Fibroblast of peridontal ligament (primary cell): ENCODE data around the gene PIAS1.
"Not testable (repeated sequence)": the region's sequence is repeated elsewhere in the genome, so short reads cannot be mapped to it uniquely, and the experiment has no call there.

Source experiments
- DNase-seq: peaks from one replicate; pipeline ENCODE4 v3.0.0-alpha.2; 2010; ENCODE audit errors: extremely low read depth

PIAS1 gene

DNA sequence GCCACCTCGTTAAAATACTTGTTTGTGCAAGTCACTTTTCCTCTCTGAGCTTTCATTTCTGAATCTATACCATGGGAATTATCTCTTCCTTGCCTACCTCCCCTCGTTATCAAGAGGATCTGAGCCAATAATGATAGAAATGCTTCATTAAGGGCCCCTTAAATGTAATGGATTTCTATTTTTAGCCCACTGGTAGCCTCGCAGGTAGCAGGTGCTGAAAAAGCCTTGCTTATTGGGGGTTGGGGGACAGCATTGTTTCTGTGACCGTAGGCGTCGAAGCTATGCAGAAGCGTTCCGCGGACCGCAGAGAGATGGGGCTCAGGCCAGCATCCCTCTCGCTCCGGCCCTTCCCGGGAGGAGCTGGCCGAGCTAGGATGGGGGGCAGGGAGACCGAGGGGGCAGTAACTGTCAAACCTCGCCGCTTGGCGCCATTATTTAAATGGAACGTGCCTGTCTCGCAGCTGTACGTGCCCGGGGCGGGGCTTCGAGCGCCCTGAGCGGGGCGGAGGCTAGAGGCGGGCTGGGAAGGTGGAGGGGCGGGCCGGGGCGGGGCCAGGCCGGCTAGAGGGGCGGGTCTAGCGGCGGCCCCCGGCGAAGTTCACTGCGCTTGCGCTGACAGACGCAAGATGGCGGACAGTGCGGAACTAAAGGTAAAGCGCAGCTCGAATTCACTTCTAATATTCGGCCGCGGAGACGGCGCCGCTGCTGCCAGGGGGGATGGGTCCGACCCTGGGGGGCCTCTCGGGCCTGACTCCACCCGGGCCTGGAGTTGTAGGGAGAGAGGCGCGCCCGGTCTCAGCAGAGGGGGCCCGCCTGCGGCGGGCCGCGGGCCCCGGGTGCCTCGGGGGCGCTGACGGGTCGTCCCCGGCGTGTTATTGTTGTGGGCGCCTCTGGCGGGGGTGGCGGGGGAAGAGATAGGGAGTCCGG, at the start of gene PIAS1:
Gene PIAS1, plus strand, starts transcription at position 615 of the 927 bp plus-strand sequence. Its CDS starts 12 bp downstream, at position 627.
- peak; percentile 80 for DNase-seq

DNA sequence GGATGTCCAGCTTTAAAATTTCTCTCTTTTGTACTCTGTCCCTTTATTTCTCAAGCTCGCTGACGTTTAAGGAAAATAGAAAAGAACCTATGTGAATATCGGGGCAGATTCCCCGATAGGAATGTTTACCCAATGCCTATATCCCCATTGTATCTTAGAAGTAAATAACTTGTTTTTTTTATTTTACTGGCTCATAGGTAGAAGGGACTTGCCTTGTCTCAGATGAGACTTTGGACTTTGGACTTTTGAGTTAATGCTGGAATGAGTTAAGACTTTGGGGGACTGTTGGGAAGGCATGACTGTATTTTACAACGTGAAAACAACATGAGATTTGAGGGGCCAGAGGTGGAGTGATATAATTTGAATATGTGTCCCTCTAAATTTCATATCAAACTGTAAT, 46.5 kb upstream of the PIAS1 start:
- DNase-seq, result not testable (repeated sequence)

DNA sequence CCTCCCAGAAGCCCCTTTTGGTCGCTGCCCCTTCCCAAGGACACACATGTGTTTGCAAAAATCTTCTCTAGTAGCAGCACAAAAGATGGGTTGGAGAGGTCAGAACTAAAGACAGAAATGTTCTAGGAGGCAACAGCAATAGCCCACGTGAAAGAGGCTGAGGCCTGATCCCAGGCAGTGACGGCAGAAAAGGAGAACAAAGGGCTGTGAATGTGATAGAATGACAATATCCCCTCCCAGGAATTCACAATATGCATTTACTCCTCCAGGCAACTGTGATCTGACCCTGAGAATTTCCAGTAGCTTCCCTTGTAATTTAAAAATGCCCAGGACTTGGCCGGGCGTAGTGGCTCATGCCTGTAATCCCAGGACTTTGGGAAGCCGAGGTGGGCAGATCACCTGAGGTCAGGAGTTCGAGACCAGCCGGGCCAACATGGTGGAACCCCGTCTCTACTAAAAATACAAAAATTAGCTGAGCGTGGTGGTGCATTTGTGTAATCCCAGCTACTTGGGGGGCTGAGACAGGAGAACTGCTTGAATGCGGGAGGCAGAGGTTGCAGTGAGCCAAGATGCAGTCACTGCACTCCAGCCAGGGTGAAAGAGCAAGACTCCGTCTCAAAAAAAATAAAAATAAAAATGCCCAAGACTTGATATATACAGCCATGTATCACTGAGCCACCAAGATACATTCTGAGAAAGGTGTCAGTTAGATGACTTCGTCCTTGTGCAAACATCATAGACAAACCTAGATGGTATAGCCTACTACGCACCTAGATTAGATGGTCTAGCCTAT, 43.6 kb upstream of the PIAS1 start:
- no peak for DNase-seq

DNA sequence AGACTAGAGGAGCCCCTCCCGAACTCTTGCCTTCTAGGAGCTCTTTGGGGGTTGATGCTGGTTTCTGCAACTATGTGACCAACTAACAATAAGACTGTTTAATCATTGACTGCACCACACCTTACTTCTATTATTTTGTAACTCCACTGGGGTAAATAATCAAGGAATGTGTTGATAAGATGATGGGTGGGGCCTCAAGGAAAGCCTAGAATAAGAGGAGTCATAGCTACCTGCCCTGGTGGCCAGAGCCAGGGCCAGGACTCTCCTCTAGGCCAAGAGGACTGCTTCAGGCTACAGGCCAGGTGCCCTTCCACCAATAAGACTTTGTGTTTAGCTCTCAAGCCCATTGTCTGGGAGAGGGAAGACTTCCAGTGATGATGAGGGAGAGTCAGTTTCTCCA, 41.2 kb upstream of the PIAS1 start:
- no peak for DNase-seq

DNA sequence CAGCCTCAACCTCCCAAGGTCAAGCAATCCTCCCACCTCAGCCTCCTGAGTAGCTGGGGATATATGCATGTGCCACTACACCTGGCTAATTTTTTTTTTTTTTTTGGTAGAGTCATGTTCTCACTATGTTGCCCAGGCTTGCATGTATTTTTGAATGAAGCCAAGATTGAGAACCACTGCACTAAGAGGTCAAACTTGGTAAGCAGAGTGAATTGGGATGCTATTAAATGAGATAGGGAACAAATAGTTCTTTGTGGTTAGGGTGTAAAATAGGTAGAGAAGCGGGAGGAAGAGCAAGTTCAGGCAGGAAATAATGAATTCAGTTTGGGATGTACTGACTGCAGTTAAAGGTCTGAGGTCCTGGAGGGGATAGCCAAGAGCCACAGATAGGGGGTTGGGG, 39.9 kb upstream of the PIAS1 start:
- DNase-seq, result no peak

DNA sequence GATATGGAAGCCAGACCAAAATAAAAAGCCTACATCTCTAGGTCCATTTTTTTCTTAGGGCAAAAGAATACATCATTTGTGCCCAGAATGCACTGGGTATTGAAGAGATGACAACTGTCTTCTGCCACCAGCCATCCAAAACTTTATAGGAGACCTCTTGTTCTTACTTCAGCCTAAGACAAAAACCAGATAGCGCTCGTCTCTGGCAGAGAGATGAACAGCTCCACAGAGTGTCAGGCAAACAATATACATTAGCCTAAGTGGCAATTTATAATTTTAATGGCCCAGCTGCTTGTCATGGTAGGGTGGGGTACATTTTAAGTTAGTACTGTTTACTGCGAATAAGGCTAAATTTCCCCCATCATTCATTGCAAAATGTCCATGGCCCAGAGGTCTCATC, 38.9 kb upstream of the PIAS1 start:
- DNase-seq, result no peak

DNA sequence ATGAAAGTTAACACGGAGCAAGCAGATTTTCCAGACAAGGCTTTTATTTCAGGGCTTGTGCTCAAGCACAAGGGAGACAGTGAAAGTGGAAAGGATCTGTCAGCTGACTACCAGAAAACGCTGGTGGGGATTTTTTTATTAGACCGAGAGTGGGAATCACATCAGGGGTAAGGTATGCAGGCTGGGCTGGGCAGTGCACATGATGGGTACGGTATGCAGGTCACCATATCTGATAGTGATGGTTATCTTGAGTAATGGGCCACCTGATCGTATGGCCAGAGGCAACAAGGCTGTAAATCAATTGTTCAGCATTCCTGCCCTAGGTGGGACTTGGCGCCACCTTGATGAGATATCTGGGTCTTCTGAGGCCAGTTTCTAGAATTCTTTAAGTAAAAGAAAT, 36.9 kb upstream of the PIAS1 start:
- DNase-seq, result no peak

DNA sequence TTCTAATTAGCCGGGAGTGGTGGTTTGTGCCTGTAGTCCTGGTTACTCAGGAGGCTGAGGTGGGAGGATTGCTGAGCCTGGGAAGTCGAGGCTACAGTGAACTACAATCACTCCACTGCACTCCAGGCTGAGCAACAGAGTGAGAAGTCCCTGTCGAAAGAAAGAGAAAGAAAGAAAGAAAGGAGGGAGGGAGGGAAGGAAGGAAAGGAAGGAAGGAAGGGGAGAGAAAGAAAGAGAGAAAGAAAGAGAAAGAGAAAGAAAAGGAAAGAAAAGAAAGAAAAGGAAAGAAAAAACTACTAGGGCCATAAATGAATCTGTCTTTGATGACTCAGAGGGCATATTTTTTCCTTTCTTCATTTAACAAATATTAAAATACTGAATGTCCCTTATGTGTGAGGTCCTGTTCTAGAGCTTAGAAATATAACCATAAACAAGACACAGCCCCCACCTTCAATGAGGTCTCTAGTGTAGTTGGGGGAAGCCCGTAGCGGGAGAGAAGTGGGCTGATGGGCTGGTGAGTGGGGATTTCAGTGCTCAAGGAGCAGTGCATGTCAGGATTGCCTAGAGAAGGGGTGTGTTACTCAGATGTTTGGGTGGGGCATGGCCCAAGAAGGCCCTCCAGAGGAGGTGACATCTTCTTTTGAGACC, 35.2 kb upstream of the PIAS1 start:
- DNase-seq, result no peak

DNA sequence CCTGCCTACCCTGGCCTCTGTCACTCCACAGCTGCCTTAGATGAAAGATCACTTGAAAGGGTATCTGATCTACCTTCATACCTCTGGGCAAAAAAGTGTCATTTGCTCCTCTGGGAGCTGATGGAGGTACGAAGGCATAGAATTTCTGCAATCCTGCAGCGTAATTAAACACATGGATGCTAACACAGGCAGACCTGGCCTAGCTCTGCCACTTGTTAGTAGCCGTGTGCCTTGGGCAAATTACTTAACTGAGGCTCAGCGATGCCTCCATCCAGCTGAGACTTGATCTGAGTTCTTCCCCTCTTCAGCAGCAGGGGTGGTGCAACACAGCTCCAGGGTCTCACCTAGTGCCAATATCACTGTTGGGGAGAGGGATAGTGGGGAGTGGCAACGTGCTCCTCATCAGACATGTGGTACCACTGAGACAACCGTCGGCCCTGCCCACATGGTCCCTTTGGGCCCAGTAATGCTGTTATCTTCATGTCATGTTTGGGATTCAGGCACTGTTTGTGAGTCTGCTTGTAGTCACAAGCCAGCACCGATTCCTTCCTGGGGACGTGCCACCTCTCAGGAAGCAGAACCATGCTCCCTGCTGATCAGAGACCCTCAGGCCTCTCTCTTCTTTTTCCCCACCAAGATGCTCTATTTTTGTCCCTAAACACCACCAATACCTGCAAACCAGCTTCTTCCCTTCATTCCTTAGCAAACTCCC, 34.1 kb upstream of the PIAS1 start:
- no peak for DNase-seq

DNA sequence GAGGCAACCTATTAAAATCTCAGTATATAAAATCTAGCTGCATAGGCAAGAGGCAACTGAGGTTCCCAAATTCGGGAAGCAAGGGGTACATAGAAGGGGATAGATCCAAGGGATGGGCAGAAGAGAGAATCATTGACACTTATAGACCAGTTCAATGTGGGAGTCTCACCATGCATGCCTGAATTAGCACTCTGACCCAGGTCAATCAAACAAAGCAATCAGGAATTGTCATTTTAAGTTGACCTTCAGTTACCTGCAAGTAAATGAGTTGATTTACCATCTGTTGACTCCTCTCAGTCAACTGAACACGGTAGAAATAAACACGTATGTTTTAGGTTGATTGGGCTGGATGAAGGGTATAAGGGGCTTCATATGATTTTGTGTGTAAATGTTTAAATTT, 33.4 kb upstream of the PIAS1 start:
- no peak for DNase-seq

DNA sequence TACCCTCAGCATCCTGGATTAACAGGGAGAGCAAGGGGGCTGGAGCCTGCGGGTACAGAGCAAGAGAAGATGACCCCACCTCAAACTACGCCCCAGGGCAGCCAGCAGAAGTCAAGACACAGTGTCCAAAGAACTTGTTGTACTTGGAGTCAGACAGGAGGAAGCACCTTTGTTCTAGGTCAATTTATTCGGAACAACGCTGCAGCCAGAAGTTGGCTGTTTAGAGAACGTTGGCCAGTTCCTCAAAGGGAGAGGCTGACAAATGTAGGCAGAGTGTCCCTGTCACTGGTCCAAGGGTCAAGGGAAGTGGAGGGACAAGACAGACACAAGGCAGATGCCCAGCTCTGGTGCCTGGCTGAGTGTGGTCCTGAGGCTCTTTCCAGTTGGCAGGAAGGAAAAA, 32.1 kb upstream of the PIAS1 start:
- no peak for DNase-seq

DNA sequence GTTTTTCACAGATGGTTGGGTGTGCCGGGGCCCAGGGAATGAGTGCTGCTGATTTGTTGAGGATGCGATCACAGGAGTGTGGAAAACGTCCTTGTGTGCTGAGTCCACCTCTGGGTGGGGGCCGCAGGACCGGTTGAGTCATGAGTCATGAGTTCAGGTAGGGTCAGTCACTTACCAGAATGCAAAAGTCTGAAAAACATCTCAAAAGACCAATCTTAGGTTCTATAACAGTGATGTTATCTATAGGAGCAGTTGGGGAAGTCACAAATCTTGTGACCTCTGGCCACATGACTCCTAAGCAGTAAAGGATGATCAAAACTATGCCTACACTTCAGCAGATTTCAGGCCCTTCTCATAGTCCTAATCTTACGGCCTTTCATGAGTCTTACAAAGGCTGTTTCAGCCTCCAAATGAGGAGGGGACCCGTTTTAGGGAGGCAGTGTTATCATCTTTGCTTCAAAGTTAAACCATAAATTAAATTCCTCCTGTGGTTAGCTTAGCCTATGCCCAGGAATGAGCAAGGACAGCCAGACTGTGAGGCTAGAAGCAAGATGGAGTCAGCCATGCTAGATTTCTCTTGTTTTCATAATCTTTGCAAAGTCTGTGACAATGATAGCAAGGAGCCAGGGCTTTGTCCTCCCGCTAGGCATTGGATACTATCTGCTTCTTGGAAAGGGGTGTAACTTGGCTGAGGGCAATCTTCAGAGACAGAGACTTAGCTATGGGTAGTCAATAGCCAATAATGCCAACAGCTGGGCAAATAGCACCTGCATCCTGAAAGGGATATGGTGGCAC, 30.6 kb upstream of the PIAS1 start:
- no peak for DNase-seq

DNA sequence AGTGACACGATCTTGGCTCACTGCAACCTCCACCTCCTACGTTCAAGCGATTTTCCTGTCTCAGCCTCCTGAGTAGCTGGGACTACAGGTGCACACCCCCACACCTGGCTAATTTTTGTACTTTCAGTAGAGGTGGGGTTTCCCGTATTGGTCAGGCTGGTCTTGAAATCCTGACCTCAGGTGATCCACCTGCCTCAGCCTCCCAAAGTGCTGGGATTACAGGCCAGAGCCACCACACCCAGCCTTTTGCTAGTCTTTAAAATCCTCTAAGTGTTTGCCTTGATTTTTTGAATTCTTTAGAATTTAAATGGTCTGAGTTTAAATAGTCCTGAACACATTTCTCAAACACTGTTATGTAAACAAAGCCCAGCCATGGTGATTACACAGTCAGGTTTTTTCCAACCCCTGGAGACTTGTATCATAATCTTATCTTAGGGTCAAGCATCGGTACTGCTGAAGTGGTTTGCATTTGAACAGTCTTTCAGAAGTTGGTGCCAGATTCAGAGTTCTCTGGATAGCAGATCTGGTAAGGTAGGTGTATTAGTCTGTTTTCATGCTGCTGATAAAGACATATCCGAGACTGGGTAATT, 28.2 kb upstream of the PIAS1 start:
- DNase-seq, result peak; percentile 9

DNA sequence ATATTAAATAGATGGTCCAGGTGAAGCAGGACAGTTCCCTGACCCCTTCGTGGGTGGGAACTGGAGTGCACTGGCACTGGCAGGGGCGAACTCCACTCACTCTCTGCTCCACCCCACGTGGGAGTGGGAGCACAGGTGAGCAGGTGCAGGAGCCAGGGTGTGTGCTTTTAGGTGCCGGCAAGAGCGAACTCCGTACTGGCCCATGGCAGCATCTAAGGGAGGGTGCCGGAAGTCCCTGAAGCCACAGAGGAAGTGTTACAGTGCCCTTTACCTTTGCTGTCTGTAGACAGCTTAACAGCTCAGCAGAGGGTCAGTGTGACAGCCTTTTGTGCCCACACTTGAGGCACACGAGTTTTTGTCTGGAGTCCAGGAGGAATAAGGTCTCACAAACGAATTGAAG, 26.7 kb upstream of the PIAS1 start:
- DNase-seq, result no peak

DNA sequence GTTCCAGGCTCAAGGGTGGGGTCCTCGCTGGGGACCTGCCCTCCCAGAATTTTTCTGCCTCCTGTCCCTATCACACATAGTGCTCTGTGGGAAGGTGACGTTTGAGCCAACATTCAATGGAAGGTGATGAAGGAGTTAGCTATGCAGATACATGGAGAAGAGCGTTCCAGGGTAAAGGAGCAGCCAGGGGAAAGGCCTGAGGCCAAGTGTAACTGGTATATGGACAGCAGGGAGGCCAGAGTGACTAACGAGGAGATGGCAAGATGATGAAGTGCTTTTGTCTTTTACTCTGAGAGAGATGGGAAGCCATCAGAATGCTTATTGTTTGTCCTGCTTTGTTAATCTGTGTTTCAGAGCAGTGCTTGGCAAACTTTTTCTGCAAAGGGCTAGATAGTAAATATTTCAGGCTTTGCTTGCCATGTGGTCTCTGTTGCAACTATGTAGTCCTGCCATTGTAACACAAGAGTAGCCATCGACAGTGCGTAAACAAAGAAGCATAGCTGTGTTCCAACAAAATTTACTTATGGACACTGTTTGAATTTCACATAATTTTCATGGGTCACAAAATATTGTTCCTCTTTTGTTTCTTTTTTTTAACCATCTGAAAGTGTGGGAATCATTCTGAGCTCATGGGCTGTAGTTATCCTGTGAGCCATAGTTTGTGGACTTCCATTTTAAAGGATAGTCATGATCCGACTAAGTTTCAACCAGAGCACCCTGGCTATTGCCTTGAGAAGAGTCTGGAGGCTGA, 25.8 kb upstream of the PIAS1 start:
- no peak for DNase-seq

DNA sequence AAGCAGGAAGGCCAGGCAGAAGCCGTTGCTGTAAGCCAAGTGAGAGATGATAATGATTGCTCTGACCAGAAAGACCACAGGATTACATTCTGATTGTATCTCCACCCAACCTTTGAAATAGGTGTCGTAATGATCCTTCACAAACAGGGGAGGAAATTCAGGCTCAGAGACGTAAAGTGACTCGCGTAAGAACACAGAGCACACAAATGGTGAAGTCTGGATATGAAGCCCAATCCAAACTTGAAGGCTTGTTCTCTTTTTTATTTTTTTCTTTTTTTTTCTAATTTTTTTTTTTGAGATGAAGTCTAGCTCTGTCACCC, 25.3 kb upstream of the PIAS1 start:
- no peak for DNase-seq

DNA sequence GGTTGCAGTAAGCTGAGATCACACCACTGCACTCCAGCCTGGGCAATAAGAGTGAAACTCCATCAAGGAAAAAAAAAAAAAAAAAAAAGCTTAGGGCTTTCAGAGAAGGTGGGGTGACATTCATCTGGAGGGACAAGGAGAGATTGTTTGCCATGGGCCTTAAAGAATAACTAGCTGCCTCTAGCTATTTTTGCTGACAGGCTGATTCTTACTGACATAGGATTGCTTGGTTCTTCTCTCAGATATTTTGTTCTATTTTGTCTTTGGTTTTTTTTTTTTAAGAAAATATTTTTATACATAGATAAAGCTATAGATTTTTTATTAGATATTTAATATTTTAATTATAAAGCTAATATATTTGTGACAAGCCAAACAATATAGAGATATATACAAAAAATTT, 24.2 kb upstream of the PIAS1 start:
- DNase-seq, result no peak

DNA sequence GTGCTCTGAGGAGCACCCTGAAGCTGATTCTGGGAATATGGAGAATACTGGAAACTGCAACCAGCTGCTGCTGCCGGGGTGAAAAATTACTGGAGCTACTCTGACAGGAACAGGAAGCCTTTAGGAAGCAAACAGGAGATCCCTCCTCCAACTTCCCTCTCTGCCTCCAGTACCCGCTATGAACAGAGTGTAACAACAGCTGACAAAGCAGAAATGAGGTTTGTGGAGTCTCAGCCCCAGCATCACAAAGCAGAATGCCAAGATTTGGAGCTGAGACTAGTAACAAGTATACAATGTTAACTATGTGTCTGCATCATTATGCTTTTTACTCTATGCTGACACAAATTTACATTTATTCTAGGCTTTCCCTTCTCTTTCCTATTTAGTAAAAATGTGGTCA, 22.7 kb upstream of the PIAS1 start:
- no peak for DNase-seq

DNA sequence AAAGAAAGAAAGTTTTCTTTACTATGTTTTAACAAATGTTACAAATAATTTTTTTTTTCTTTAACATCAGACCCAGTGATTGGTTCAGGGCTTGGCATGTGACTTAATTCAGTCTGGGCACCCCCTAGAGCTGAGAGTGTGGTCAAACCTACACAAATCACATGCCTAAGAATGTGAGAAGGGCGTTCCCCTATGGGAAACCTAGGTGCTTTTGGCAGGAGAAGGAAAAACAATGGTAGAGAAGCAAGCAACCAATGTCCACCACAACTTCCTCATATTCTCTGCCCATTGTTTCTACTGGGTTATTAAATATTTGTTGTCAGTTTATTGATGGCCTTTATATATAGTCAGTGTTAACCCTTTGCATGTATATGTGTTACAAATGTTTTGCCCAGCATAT, 21.4 kb upstream of the PIAS1 start:
- DNase-seq, result no peak

DNA sequence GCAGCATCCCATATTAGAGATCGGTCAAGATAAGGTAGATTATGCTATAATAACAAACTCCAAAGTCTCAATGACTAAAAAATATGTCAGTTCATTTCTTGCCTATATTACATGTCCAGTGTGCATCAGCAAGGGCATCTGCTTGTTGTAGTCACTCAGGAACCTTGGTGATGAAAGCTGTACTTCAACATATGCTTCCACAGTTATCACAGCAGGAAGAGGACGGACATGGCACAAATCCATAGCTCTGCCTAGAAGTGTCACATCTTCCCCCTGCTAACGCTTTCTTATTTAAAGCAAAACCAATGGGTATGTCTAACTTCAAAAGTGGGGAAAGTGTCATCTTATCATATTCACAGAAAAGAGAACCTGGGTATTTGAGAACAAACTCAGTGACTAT, 20.0 kb upstream of the PIAS1 start:
- no peak for DNase-seq
